GM23338 (cell line): ENCODE results near the gene CDC45. TPM values are rescaled to one million over a fixed set of nuclear protein-coding genes. Genes with fewer than 3 reads are reported as not detected.

Source experiments
- ATAC-seq: fragments of 200-7000 bp; cut with Tn5 transposase; 3 replicates; pipeline ENCODE4 v1.9.1; 2020
- DNase-seq: peaks from one replicate; pipeline ENCODE4 v3.0.0-alpha.2; 2015; ENCODE audit warnings: low spot score
- H2AFZ ChIP-seq: fragments of 200-600 bp; sonication (generic); 2 replicates; pipeline ENCODE4 v1.8.0; 2016; ENCODE audit warnings: antibody characterized with exemption, mild to moderate bottlenecking, moderate library complexity
- H3F3A ChIP-seq: fragments of 200-600 bp; sonication (generic); replicated peaks from 2 replicates; pipeline ENCODE4 v1.8.0; 2017; ENCODE audit warnings: antibody characterized with exemption, mixed run types, low read depth
- H3K27ac ChIP-seq: fragments of 200-600 bp; sonication (generic); 2 replicates; pipeline ENCODE4 v1.6.1; 2016; ENCODE audit warnings: low read depth
- H3K27me3 ChIP-seq: fragments of 200-600 bp; sonication (generic); 2 replicates; pipeline ENCODE4 v1.8.0; 2016; ENCODE audit warnings: mild to moderate bottlenecking, mixed run types, moderate library complexity; ENCODE audit not compliant: insufficient read depth
- H3K36me3 ChIP-seq: fragments of 200-600 bp; sonication (generic); 2 replicates; pipeline ENCODE4 v1.8.0; 2016; ENCODE audit warnings: mild to moderate bottlenecking; ENCODE audit not compliant: insufficient read depth
- H3K4me1 ChIP-seq: fragments of 200-600 bp; sonication (generic); 2 replicates; pipeline ENCODE4 v1.8.0; 2016; ENCODE audit warnings: mild to moderate bottlenecking, moderate library complexity; ENCODE audit not compliant: insufficient read depth
- H3K4me2 ChIP-seq: fragments of 200-600 bp; sonication (generic); 2 replicates; pipeline ENCODE4 v1.7.1; 2017; ENCODE audit warnings: mixed run types
- H3K4me3 ChIP-seq: fragments of 200-600 bp; sonication (generic); 2 replicates; pipeline ENCODE4 v1.6.1; 2016; ENCODE audit warnings: mixed run types
- H3K79me2 ChIP-seq: fragments of 200-600 bp; sonication (generic); replicated peaks from 2 replicates; pipeline ENCODE4 v1.8.0; 2017; ENCODE audit warnings: mild to moderate bottlenecking; ENCODE audit not compliant: insufficient read depth
- H3K9me2 ChIP-seq: fragments of 200-600 bp; sonication (generic); 2 replicates; pipeline ENCODE4 v1.8.0; 2017; ENCODE audit not compliant: insufficient read depth
- H4K20me1 ChIP-seq: fragments of 200-600 bp; sonication (generic); replicated peaks from 2 replicates; pipeline ENCODE4 v1.8.0; 2017; ENCODE audit warnings: mild to moderate bottlenecking; ENCODE audit not compliant: insufficient read depth
- H3K27ac Mint-ChIP-seq: 2 replicates; pipeline ENCODE4 v1.8.0; 2020; ENCODE audit warnings: inconsistent platforms, mild to moderate bottlenecking, moderate library complexity, mixed read lengths
- H3K27me3 Mint-ChIP-seq: 3 replicates; pipeline ENCODE4 v1.8.0; 2022; ENCODE audit warnings: low read depth, mild to moderate bottlenecking, moderate library complexity, mixed read lengths, inconsistent platforms; ENCODE audit not compliant: insufficient read depth, poor library complexity
- H3K36me3 Mint-ChIP-seq: 3 replicates; pipeline ENCODE4 v1.8.0; 2021; ENCODE audit warnings: low read depth, mild to moderate bottlenecking, inconsistent platforms, moderate library complexity, mixed read lengths
- H3K4me1 Mint-ChIP-seq: 3 replicates; pipeline ENCODE4 v1.8.0; 2020; ENCODE audit warnings: mild to moderate bottlenecking, inconsistent platforms, mixed read lengths
- H3K4me3 Mint-ChIP-seq: 3 replicates; pipeline ENCODE4 v1.8.0; 2021; ENCODE audit warnings: moderate library complexity, mild to moderate bottlenecking, inconsistent platforms, mixed read lengths
- H3K9me3 Mint-ChIP-seq: 3 replicates; pipeline ENCODE4 v1.8.0; 2020; ENCODE audit warnings: moderate library complexity, mild to moderate bottlenecking, inconsistent platforms, mixed read lengths
- CREB1 ChIP-seq: fragments of 250-450 bp; sonication (Bioruptor Pico); IDR thresholded peaks from 2 replicates; pipeline ENCODE4 v1.5.0; 2020; ENCODE audit warnings: low read depth, mild to moderate bottlenecking, moderate library complexity
- EZH2 ChIP-seq: fragments of 200-600 bp; sonication (generic); IDR thresholded peaks from one replicate; pipeline ENCODE4 v1.8.0; 2017; ENCODE audit warnings: antibody characterized with exemption, mild to moderate bottlenecking, low read depth; ENCODE audit not compliant: unreplicated experiment
- EZH2phosphoT487 ChIP-seq: fragments of 200-600 bp; sonication (generic); IDR thresholded peaks from one replicate; pipeline ENCODE4 v1.8.1; 2018; ENCODE audit warnings: antibody characterized with exemption; ENCODE audit not compliant: unreplicated experiment
- JUNB ChIP-seq: IDR thresholded peaks from one replicate; pipeline ENCODE4 v1.6.1; 2016; ENCODE audit warnings: antibody characterized with exemption; ENCODE audit not compliant: unreplicated experiment
- NANOG ChIP-seq: IDR thresholded peaks from 2 replicates; pipeline ENCODE4 v1.6.1; 2016; ENCODE audit warnings: antibody characterized with exemption, borderline replicate concordance
- POLR2AphosphoS5 ChIP-seq: IDR thresholded peaks from 2 replicates; pipeline ENCODE4 v1.6.1; 2016; ENCODE audit warnings: antibody characterized with exemption, low read depth
- STAT1 ChIP-seq: IDR thresholded peaks from one replicate; pipeline ENCODE4 v1.6.1; 2016; ENCODE audit warnings: antibody characterized with exemption; ENCODE audit not compliant: unreplicated experiment
- ZNF114 ChIP-seq: fragments of 250-450 bp; sonication (Bioruptor Pico); IDR thresholded peaks from 2 replicates; pipeline ENCODE4 v1.5.0; 2020; ENCODE audit warnings: mild to moderate bottlenecking, moderate library complexity
- polyA plus RNA-seq: library from polyadenylated mRNA; unstranded; fragments of >200 nt; fragmentation: Nextera tagmentation; extraction: Ambion mirVana; gene quantifications from 2 replicates; pipeline ENCODE4 v1.2.1, GENCODE V29; 2016
- total RNA-seq: library from RNA; depleted of rRNA; stranded (reverse); fragments of >200 nt; shearing (Covaris generic); gene quantifications from 2 replicates; pipeline ENCODE4 v1.2.3, GENCODE V29; 2014
- TF ChIP-seq, protein P1 (sequence below): IDR thresholded peaks from one replicate; pipeline ENCODE4 v1.6.1; 2018; ENCODE audit warnings: antibody characterized with exemption; ENCODE audit not compliant: unreplicated experiment
- TF ChIP-seq, protein P2 (sequence below): IDR thresholded peaks from 2 replicates; pipeline ENCODE4 v1.6.1; 2016; ENCODE audit warnings: antibody characterized with exemption
- TF ChIP-seq, protein P3 (sequence below): fragments of 250-450 bp; sonication (Bioruptor Pico); IDR thresholded peaks from 2 replicates; pipeline ENCODE4 v1.5.0; 2020; ENCODE audit warnings: mild to moderate bottlenecking, moderate library complexity

The CDC45 gene
- total and polyA plus RNA-seq, 2 experiments from 2014 or later = 29.0 to 30.3 TPM

DNA sequence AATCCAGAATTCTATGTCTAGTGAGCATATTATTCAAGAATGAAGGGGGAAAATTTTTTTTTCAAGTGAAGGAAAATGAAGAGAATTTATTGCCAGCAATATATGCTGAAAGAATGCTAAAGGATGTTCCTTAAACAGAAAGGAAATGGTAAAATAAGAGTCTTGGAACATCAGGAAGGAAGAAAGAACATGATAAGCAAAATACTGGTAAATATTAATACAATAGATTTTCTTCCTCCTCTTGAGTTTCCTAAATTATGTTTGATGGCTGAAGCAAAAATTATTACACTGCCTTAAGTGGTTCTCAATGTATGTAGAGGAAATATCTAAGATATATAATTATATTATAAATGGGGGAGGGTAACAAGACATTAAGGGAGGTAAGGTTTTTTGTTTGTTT lies 54.1 kb downstream of the CDC45 start:
- H3K27ac Mint-ChIP-seq = no peak overlapping the region
- no peak overlapping the region for H3K27ac ChIP-seq
- H3K4me1 ChIP-seq = peaks cover 5% of the 10 kb centered on the region; the same call in 1 of the 2 replicates
- no peak overlapping the region for H3K4me3 Mint-ChIP-seq
- no peak for ATAC-seq
- no peak overlapping the region for H3K4me2 ChIP-seq
- no peaks in the 10 kb centered on the region for H3K4me1 Mint-ChIP-seq
- no peaks in the 10 kb centered on the region for H3F3A ChIP-seq
- no peaks in the 10 kb centered on the region for H3K79me2 ChIP-seq
- no peaks in the 10 kb centered on the region for H3K9me3 Mint-ChIP-seq
- no peaks in the 10 kb centered on the region; the same call in 1 of the 2 replicates for H4K20me1 ChIP-seq
- DNase-seq = no peak
- no peaks in the 10 kb centered on the region for H3K27me3 ChIP-seq
- peaks cover 2% of the 10 kb centered on the region for H3K27me3 Mint-ChIP-seq
- TF ChIP-seq, protein P1, sequence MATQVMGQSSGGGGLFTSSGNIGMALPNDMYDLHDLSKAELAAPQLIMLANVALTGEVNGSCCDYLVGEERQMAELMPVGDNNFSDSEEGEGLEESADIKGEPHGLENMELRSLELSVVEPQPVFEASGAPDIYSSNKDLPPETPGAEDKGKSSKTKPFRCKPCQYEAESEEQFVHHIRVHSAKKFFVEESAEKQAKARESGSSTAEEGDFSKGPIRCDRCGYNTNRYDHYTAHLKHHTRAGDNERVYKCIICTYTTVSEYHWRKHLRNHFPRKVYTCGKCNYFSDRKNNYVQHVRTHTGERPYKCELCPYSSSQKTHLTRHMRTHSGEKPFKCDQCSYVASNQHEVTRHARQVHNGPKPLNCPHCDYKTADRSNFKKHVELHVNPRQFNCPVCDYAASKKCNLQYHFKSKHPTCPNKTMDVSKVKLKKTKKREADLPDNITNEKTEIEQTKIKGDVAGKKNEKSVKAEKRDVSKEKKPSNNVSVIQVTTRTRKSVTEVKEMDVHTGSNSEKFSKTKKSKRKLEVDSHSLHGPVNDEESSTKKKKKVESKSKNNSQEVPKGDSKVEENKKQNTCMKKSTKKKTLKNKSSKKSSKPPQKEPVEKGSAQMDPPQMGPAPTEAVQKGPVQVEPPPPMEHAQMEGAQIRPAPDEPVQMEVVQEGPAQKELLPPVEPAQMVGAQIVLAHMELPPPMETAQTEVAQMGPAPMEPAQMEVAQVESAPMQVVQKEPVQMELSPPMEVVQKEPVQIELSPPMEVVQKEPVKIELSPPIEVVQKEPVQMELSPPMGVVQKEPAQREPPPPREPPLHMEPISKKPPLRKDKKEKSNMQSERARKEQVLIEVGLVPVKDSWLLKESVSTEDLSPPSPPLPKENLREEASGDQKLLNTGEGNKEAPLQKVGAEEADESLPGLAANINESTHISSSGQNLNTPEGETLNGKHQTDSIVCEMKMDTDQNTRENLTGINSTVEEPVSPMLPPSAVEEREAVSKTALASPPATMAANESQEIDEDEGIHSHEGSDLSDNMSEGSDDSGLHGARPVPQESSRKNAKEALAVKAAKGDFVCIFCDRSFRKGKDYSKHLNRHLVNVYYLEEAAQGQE = no peak
- no peak for TF ChIP-seq CREB1 (CRISPR knock-in tag)
- TF ChIP-seq NANOG = no peak
- no peak for TF ChIP-seq POLR2AphosphoS5
- TF ChIP-seq STAT1 = no peak
- TF ChIP-seq, protein P2, sequence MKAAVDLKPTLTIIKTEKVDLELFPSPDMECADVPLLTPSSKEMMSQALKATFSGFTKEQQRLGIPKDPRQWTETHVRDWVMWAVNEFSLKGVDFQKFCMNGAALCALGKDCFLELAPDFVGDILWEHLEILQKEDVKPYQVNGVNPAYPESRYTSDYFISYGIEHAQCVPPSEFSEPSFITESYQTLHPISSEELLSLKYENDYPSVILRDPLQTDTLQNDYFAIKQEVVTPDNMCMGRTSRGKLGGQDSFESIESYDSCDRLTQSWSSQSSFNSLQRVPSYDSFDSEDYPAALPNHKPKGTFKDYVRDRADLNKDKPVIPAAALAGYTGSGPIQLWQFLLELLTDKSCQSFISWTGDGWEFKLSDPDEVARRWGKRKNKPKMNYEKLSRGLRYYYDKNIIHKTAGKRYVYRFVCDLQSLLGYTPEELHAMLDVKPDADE = no peak
- TF ChIP-seq, protein P3, sequence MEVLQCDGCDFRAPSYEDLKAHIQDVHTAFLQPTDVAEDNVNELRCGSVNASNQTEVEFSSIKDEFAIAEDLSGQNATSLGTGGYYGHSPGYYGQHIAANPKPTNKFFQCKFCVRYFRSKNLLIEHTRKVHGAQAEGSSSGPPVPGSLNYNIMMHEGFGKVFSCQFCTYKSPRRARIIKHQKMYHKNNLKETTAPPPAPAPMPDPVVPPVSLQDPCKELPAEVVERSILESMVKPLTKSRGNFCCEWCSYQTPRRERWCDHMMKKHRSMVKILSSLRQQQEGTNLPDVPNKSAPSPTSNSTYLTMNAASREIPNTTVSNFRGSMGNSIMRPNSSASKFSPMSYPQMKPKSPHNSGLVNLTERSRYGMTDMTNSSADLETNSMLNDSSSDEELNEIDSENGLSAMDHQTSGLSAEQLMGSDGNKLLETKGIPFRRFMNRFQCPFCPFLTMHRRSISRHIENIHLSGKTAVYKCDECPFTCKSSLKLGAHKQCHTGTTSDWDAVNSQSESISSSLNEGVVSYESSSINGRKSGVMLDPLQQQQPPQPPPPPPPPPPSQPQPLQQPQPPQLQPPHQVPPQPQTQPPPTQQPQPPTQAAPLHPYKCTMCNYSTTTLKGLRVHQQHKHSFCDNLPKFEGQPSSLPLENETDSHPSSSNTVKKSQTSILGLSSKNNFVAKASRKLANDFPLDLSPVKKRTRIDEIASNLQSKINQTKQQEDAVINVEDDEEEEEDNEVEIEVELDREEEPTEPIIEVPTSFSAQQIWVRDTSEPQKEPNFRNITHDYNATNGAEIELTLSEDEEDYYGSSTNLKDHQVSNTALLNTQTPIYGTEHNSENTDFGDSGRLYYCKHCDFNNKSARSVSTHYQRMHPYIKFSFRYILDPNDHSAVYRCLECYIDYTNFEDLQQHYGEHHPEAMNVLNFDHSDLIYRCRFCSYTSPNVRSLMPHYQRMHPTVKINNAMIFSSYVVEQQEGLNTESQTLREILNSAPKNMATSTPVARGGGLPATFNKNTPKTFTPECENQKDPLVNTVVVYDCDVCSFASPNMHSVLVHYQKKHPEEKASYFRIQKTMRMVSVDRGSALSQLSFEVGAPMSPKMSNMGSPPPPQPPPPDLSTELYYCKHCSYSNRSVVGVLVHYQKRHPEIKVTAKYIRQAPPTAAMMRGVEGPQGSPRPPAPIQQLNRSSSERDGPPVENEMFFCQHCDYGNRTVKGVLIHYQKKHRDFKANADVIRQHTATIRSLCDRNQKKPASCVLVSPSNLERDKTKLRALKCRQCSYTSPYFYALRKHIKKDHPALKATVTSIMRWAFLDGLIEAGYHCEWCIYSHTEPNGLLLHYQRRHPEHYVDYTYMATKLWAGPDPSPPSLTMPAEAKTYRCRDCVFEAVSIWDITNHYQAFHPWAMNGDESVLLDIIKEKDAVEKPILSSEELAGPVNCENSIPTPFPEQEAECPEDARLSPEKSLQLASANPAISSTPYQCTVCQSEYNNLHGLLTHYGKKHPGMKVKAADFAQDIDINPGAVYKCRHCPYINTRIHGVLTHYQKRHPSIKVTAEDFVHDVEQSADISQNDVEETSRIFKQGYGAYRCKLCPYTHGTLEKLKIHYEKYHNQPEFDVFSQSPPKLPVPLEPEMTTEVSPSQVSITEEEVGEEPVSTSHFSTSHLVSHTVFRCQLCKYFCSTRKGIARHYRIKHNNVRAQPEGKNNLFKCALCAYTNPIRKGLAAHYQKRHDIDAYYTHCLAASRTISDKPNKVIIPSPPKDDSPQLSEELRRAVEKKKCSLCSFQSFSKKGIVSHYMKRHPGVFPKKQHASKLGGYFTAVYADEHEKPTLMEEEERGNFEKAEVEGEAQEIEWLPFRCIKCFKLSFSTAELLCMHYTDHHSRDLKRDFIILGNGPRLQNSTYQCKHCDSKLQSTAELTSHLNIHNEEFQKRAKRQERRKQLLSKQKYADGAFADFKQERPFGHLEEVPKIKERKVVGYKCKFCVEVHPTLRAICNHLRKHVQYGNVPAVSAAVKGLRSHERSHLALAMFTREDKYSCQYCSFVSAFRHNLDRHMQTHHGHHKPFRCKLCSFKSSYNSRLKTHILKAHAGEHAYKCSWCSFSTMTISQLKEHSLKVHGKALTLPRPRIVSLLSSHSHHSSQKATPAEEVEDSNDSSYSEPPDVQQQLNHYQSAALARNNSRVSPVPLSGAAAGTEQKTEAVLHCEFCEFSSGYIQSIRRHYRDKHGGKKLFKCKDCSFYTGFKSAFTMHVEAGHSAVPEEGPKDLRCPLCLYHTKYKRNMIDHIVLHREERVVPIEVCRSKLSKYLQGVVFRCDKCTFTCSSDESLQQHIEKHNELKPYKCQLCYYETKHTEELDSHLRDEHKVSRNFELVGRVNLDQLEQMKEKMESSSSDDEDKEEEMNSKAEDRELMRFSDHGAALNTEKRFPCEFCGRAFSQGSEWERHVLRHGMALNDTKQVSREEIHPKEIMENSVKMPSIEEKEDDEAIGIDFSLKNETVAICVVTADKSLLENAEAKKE (CRISPR knock-in tag) = no peak
- no peak for TF ChIP-seq JUNB
- TF ChIP-seq EZH2phosphoT487 = no peak
- no peak for TF ChIP-seq EZH2
- no peak for TF ChIP-seq ZNF114 (CRISPR knock-in tag)
- H3K4me3 ChIP-seq = no peak overlapping the region
- H3K36me3 ChIP-seq = no peaks in the 10 kb centered on the region
- H3K9me2 ChIP-seq = no peaks in the 10 kb centered on the region
- H2AFZ ChIP-seq = no peak overlapping the region
- no peaks in the 10 kb centered on the region for H3K36me3 Mint-ChIP-seq
